HG03521 (cell line): Measurements from ENCODE around the gene GABRG3.

Source experiments
- ATAC-seq: cut with Tn5 transposase; IDR thresholded peaks from one replicate; pipeline ENCODE4 v1.9.1; 2021; ENCODE audit warnings: mild to moderate bottlenecking, moderate library complexity; ENCODE audit not compliant: unreplicated experiment

Gene GABRG3

GRCh38 chr15:27486683-27487647, 516.0 kb downstream of the GABRG3 start:
- ATAC-seq = no peak

GRCh38 chr15:27487846-27488245, 516.9 kb downstream of the GABRG3 start:
- no peak for ATAC-seq

GRCh38 chr15:27490867-27491595, 520.0 kb downstream of the GABRG3 start:
- no peak for ATAC-seq

GRCh38 chr15:27491666-27492621, 521.0 kb downstream of the GABRG3 start:
- ATAC-seq = no peak

GRCh38 chr15:27495963-27496459, 525.0 kb downstream of the GABRG3 start:
- ATAC-seq = no peak

GRCh38 chr15:27498700-27499099, 527.7 kb downstream of the GABRG3 start:
- ATAC-seq = no peak

- no peak for ATAC-seq
These were observed 528.2 kb downstream of the GABRG3 start for GRCh38 chr15:27499191-27499590.

GRCh38 chr15:27499719-27500118, 528.7 kb downstream of the GABRG3 start:
- no peak for ATAC-seq

- no peak for ATAC-seq
These were observed 529.2 kb downstream of the GABRG3 start for GRCh38 chr15:27500206-27500605.

- ATAC-seq = no peak
These were observed 535.8 kb downstream of the GABRG3 start for GRCh38 chr15:27506752-27507151.

GRCh38 chr15:27509014-27509413, 538.0 kb downstream of the GABRG3 start:
- no peak for ATAC-seq

- no peak for ATAC-seq
These were observed 541.5 kb downstream of the GABRG3 start for GRCh38 chr15:27512281-27513001.

GRCh38 chr15:27514526-27514925, 543.5 kb downstream of the GABRG3 start:
- ATAC-seq = no peak

GRCh38 chr15:27527490-27528067, 556.6 kb downstream of the GABRG3 start:
- ATAC-seq = no peak

- no peak for ATAC-seq
These were observed 558.4 kb downstream of the GABRG3 start for GRCh38 chr15:27529399-27529798.

GRCh38 chr15:27530994-27531393, 560.0 kb downstream of the GABRG3 start:
- no peak for ATAC-seq

GRCh38 chr15:27532358-27532757, 561.4 kb downstream of the GABRG3 start:
- ATAC-seq = no peak

GRCh38 chr15:27535445-27536129, 564.6 kb downstream of the GABRG3 start:
- no peak for ATAC-seq

- no peak for ATAC-seq
These were observed 567.3 kb downstream of the GABRG3 start for GRCh38 chr15:27538325-27538724.
